Activated naive CD8-positive, alpha-beta T cell treated with anti-CD3 and anti-CD28 coated beads, Interleukin-2, amount 50 U/mL, for 24 hours (primary cell): ENCODE measurements around the gene FANCL.
"Not testable (repeated sequence)": the region's sequence is repeated elsewhere in the genome, so short reads cannot be mapped to it uniquely, and the experiment has no call there.

Experiments used
- ATAC-seq: fragments of 150-1000 bp; cut with Tn5 transposase; one replicate; pipeline ENCODE4 v1.10.0; 2021
- DNase-seq: peaks from one replicate; pipeline ENCODE4 v3.0.0; 2021
- H3K27ac Mint-ChIP-seq: one replicate; pipeline ENCODE4 v1.8.0; 2021; ENCODE audit warnings: mild to moderate bottlenecking, mixed read lengths
- H3K27me3 Mint-ChIP-seq: one replicate; pipeline ENCODE4 v1.8.0; 2021; ENCODE audit warnings: mixed read lengths
- H3K36me3 Mint-ChIP-seq: one replicate; pipeline ENCODE4 v1.8.0; 2021; ENCODE audit warnings: low read depth, mixed read lengths
- H3K4me1 Mint-ChIP-seq: one replicate; pipeline ENCODE4 v1.8.0; 2021; ENCODE audit warnings: mixed read lengths
- H3K4me3 Mint-ChIP-seq: one replicate; pipeline ENCODE4 v1.8.0; 2021; ENCODE audit warnings: mild to moderate bottlenecking, moderate library complexity, mixed read lengths
- H3K9me3 Mint-ChIP-seq: one replicate; pipeline ENCODE4 v1.8.0; 2021; ENCODE audit warnings: mixed read lengths

FANCL gene

GRCh38 chr2:58140508-58141072 lies 100.5 kb downstream of the FANCL start:
- no peak for DNase-seq
- Mint-ChIP-seq H3K27me3 (no peaks in the 10 kb centered on the region), H3K9me3 (no peaks in the 10 kb centered on the region), H3K36me3 (peaks cover 23% of the 10 kb centered on the region), H3K4me3 (no peak overlapping the region), H3K27ac (no peak overlapping the region), H3K4me1 (no peaks in the 10 kb centered on the region)
- ATAC-seq: no peak

DNA sequence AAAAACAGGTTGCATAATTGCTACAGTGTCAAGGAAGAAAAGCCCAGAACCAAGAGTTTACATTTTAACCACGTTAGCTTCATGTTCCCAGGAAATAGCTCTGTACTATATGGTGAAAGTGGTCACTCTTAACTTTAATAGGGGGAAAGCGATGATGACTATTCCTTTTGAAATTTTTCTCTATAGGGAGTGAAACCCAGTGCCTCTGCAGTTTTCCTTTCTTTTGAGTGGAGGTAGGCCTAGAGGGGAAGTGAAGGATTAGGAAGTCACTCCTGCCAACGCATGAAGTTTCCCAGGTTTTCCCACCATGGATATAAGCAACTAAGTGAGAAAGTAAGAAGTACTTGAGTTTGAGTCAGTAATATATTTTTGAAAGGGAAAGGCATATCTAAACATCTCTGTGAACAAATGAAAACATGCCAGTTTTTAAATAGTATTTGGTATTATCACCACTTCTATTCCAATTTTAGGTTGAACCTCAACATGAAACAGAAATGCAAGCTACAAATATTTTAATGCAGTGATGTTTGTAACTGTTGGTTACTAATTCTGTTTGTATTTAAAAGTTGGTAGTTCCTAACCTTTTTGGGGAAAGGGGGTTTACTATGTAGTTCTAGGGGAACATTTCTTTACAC lies 102.6 kb downstream of the FANCL start:
- Mint-ChIP-seq H3K27me3 (no peaks in the 10 kb centered on the region), H3K4me3 (no peak overlapping the region), H3K27ac (no peak overlapping the region), H3K4me1 (no peaks in the 10 kb centered on the region), H3K36me3 (peaks cover 25% of the 10 kb centered on the region), H3K9me3 (no peaks in the 10 kb centered on the region)
- no peak for DNase-seq
- no peak for ATAC-seq

DNA sequence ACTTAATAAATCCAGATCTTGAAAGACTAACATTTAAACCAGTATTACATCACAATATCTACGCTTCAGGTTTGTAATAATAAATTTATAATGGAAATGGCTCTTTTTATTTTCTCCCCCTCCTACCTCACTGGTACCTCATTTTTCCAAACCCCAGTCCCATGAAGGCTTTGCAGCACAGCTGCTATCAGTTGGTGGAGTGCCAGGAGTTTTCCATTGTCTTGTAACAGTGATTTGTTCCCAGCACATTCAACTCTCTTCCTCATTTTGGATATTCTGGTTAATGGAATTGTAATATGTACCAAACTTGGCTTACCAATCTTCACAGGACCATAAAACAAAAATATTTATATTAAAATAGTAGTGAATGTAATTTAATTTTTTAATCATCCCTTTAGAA lies 103.3 kb downstream of the FANCL start:
- DNase-seq (no peak), ATAC-seq (no peak)
- Mint-ChIP-seq H3K4me3 (no peak overlapping the region), H3K27ac (no peak overlapping the region), H3K4me1 (no peaks in the 10 kb centered on the region), H3K9me3 (no peaks in the 10 kb centered on the region), H3K27me3 (no peaks in the 10 kb centered on the region), H3K36me3 (peaks cover 22% of the 10 kb centered on the region)

GRCh38 chr2:58137221-58137620 lies 103.9 kb downstream of the FANCL start:
- DNase-seq (no peak), ATAC-seq (no peak)
- Mint-ChIP-seq H3K9me3 (no peaks in the 10 kb centered on the region), H3K36me3 (peaks cover 22% of the 10 kb centered on the region), H3K4me1 (no peaks in the 10 kb centered on the region), H3K27me3 (no peaks in the 10 kb centered on the region), H3K27ac (no peak overlapping the region), H3K4me3 (no peak overlapping the region)

DNA sequence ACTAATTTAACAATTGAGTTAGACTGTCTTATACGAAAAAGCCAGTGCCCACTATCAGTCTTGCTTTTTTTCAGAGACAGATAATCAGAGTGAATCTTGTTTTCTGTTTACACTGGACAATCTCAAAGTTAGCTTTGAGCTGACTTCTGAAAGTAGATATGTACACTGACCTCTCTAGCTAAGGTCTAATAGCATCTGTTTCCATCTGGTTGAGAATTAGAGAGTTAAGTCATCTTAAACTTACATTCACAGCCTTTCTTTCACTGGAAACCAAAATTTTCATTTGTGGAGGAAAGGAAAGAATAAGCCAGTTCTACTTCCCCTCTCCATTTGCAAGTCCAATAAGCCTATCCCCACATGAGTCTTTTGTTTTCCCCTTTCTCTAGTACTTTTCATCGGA lies 105.3 kb downstream of the FANCL start:
- ATAC-seq (no peak), DNase-seq (no peak)
- H3K4me1 Mint-ChIP-seq: no peaks in the 10 kb centered on the region
- no peak overlapping the region for H3K4me3 Mint-ChIP-seq
- no peak overlapping the region for H3K27ac Mint-ChIP-seq
- H3K36me3 Mint-ChIP-seq: peaks cover 27% of the 10 kb centered on the region
- H3K9me3 Mint-ChIP-seq: no peaks in the 10 kb centered on the region
- H3K27me3 Mint-ChIP-seq: no peaks in the 10 kb centered on the region

DNA sequence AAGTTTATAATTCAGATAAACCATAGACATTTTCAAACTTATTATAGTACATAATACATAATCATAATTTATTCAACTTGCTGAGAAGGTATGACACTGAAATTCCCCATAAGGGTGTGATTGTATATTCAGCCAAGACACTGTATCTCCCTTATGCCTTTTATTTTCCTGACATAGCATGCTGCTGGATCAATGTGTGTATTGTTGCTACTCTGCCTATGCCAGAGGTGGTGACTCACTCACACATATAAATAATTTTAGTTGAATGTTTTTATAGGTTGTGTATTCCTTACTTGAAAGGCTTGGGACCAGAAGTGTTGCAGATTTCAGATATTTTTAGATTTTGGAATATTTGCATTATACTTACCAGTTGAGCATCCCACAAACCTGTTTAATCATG lies 107.7 kb downstream of the FANCL start:
- H3K4me1 Mint-ChIP-seq: no peaks in the 10 kb centered on the region

GRCh38 chr2:58131191-58132011 lies 109.7 kb downstream of the FANCL start:
- Mint-ChIP-seq H3K27me3 (no peaks in the 10 kb centered on the region), H3K4me3 (no peak overlapping the region), H3K4me1 (no peaks in the 10 kb centered on the region), H3K27ac (no peak overlapping the region), H3K9me3 (no peaks in the 10 kb centered on the region), H3K36me3 (peaks cover 17% of the 10 kb centered on the region)
- DNase-seq: no peak
- ATAC-seq: no peak

More for the DNA sequence above, 107.7 kb downstream of the FANCL start:
- ATAC-seq (no peak), DNase-seq (no peak)
- no peaks in the 10 kb centered on the region for H3K9me3 Mint-ChIP-seq
- H3K27ac Mint-ChIP-seq: no peak overlapping the region
- peaks cover 18% of the 10 kb centered on the region for H3K36me3 Mint-ChIP-seq
- H3K27me3 Mint-ChIP-seq: no peaks in the 10 kb centered on the region
- no peak overlapping the region for H3K4me3 Mint-ChIP-seq

GRCh38 chr2:58130238-58130637 lies 110.9 kb downstream of the FANCL start:
- DNase-seq (no peak), ATAC-seq (no peak)
- no peaks in the 10 kb centered on the region for H3K4me1 Mint-ChIP-seq
- H3K9me3 Mint-ChIP-seq: no peaks in the 10 kb centered on the region
- no peaks in the 10 kb centered on the region for H3K27me3 Mint-ChIP-seq
- H3K4me3 Mint-ChIP-seq: no peak overlapping the region
- peaks cover 14% of the 10 kb centered on the region for H3K36me3 Mint-ChIP-seq
- no peak overlapping the region for H3K27ac Mint-ChIP-seq

- H3K4me3 Mint-ChIP-seq: no peak overlapping the region
- no peaks in the 10 kb centered on the region for H3K27me3 Mint-ChIP-seq
- peaks cover 16% of the 10 kb centered on the region for H3K36me3 Mint-ChIP-seq
- no peak overlapping the region for H3K27ac Mint-ChIP-seq
- no peaks in the 10 kb centered on the region for H3K4me1 Mint-ChIP-seq
- H3K9me3 Mint-ChIP-seq: no peaks in the 10 kb centered on the region
- no peak for DNase-seq
- no peak for ATAC-seq
These were observed 114.0 kb downstream of the FANCL start for GRCh38 chr2:58127111-58127510.

DNA sequence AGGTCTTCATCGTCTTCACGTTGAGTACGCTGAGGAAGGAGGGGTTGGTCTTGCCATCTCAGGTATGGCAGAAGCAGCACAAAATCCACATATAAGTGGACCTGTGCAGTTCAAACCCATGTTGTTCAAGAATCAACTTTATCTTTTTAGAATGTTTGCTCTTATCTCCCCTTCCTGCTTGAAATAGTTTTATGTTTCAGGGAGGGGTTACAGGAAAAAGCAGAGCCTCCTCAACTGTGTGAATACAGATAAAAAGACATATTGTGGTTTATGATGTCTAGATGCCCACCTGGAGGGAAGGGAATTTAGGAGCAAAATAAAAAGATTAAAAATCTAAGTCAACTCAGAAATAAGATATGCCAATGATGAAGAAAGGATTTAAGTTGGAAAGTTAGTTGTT lies 118.6 kb downstream of the FANCL start:
- Mint-ChIP-seq H3K4me1 (no peaks in the 10 kb centered on the region), H3K9me3 (no peaks in the 10 kb centered on the region), H3K36me3 (peaks cover 29% of the 10 kb centered on the region), H3K27ac (no peak overlapping the region), H3K4me3 (no peak overlapping the region), H3K27me3 (no peaks in the 10 kb centered on the region)
- DNase-seq: no peak
- no peak for ATAC-seq

GRCh38 chr2:58122040-58122439 lies 119.1 kb downstream of the FANCL start:
- DNase-seq (no peak), ATAC-seq (no peak)
- Mint-ChIP-seq H3K27ac (no peak overlapping the region), H3K36me3 (peaks cover 29% of the 10 kb centered on the region), H3K4me3 (no peak overlapping the region), H3K27me3 (no peaks in the 10 kb centered on the region), H3K9me3 (no peaks in the 10 kb centered on the region), H3K4me1 (no peaks in the 10 kb centered on the region)

GRCh38 chr2:58120626-58121229 lies 120.4 kb downstream of the FANCL start:
- H3K36me3 Mint-ChIP-seq: peaks cover 30% of the 10 kb centered on the region
- H3K4me3 Mint-ChIP-seq: no peak overlapping the region
- H3K4me1 Mint-ChIP-seq: no peaks in the 10 kb centered on the region
- no peaks in the 10 kb centered on the region for H3K27me3 Mint-ChIP-seq
- no peak overlapping the region for H3K27ac Mint-ChIP-seq
- DNase-seq (no peak), ATAC-seq (no peak)
- H3K9me3 Mint-ChIP-seq: no peaks in the 10 kb centered on the region

- peaks cover 21% of the 10 kb centered on the region for H3K36me3 Mint-ChIP-seq
- H3K27me3 Mint-ChIP-seq, H3K9me3 Mint-ChIP-seq, H3K27ac Mint-ChIP-seq, ATAC-seq, H3K4me3 Mint-ChIP-seq, DNase-seq, H3K4me1 Mint-ChIP-seq: not testable (repeated sequence)
These were observed 127.6 kb downstream of the FANCL start for GRCh38 chr2:58113563-58113962.

GRCh38 chr2:58110765-58111164 lies 130.4 kb downstream of the FANCL start:
- peaks cover 11% of the 10 kb centered on the region for H3K4me1 Mint-ChIP-seq
- DNase-seq (no peak), ATAC-seq (no peak)
- no peaks in the 10 kb centered on the region for H3K27me3 Mint-ChIP-seq
- peaks cover 19% of the 10 kb centered on the region for H3K36me3 Mint-ChIP-seq
- no peak overlapping the region for H3K27ac Mint-ChIP-seq
- no peaks in the 10 kb centered on the region for H3K9me3 Mint-ChIP-seq
- no peak overlapping the region for H3K4me3 Mint-ChIP-seq

GRCh38 chr2:58109481-58109880 lies 131.6 kb downstream of the FANCL start:
- no peaks in the 10 kb centered on the region for H3K9me3 Mint-ChIP-seq
- no peak overlapping the region for H3K27ac Mint-ChIP-seq

More at GRCh38 chr2:58109481-58109880, 131.6 kb downstream of the FANCL start:
- H3K4me1 Mint-ChIP-seq: peaks cover 11% of the 10 kb centered on the region
- DNase-seq (no peak), ATAC-seq (no peak)
- H3K36me3 Mint-ChIP-seq: peaks cover 16% of the 10 kb centered on the region
- H3K4me3 Mint-ChIP-seq: no peak overlapping the region
- H3K27me3 Mint-ChIP-seq: no peaks in the 10 kb centered on the region
